ENCODE data around the gene SLC22A23. TPM values are rescaled to one million over a fixed set of nuclear protein-coding genes. Genes with fewer than 3 reads are reported as not detected.

Gene SLC22A23
- total and polyA plus RNA-seq, 8 donors: 5.9 to 241 (median 18.9) TPM

DNA sequence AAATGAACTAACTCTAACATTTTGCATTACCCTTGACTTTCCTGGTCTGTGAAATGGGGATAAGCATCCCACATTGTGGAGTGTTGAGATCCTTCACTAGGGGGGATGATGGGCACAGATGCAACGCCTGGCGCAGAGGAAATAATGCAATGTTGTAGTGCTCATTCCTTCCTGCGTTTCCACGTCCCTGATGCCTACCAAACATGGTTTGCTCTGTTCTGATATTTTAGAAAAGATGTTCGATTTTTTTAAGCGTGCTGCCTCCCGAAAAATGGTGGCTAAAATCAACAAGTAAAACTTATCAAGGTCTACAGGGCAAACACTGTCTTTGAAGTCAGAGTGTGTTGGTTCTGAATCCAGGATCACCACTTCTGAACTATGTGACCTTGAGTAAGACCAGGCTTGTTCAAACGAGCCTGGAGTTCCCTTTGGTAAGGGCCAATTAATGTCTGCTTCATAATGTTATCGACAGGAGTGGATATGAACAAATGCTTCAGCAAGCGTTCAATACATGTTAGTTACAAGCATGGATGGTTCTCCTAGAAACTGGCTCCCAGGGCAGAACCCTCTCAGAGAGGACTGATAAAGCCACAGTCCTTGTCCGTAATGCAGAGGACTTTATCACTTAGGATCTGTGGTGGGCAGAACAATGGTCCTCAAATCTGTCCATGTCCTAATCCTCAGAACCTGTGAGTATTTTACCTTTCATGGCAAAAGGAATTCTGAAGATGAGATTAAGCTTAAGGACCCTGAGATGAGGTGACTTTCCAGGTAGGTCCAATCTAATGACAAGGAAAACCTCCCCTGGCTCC is 44.7 kb downstream of the SLC22A23 start:
- Histone ChIP-seq H3K4me1 (peaks cover 0 to 39% (median 19%) of the 10 kb centered on the region in 4 donors), H3K9me3 (no peaks in the 10 kb centered on the region), H3K4me3 (no peak overlapping the region), H3K36me3 (peaks cover 0 to 22% (median 0%) of the 10 kb centered on the region in 4 donors), H3K27ac (no peak overlapping the region), H3K27me3 (no peaks in the 10 kb centered on the region)
- TF ChIP-seq POLR2A (IDR thresholded peaks at IDR 0.05): no peak
- TF ChIP-seq, protein P1, sequence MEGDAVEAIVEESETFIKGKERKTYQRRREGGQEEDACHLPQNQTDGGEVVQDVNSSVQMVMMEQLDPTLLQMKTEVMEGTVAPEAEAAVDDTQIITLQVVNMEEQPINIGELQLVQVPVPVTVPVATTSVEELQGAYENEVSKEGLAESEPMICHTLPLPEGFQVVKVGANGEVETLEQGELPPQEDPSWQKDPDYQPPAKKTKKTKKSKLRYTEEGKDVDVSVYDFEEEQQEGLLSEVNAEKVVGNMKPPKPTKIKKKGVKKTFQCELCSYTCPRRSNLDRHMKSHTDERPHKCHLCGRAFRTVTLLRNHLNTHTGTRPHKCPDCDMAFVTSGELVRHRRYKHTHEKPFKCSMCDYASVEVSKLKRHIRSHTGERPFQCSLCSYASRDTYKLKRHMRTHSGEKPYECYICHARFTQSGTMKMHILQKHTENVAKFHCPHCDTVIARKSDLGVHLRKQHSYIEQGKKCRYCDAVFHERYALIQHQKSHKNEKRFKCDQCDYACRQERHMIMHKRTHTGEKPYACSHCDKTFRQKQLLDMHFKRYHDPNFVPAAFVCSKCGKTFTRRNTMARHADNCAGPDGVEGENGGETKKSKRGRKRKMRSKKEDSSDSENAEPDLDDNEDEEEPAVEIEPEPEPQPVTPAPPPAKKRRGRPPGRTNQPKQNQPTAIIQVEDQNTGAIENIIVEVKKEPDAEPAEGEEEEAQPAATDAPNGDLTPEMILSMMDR (IDR thresholded peaks at IDR 0.05): no peak
- no peak for TF ChIP-seq EP300 (IDR thresholded peaks at IDR 0.05)
- TF ChIP-seq POLR2AphosphoS5 (IDR thresholded peaks at IDR 0.05): no peak
- 83 to 93% (median 86%) methylated on average over 11 of the region's 11 CpGs for WGBS, 5 donors
- intact Hi-C loops (cut with DNase I; ENCODE audit: low total_unique reads): no loop called here
- no peak for DNase-seq

DNA sequence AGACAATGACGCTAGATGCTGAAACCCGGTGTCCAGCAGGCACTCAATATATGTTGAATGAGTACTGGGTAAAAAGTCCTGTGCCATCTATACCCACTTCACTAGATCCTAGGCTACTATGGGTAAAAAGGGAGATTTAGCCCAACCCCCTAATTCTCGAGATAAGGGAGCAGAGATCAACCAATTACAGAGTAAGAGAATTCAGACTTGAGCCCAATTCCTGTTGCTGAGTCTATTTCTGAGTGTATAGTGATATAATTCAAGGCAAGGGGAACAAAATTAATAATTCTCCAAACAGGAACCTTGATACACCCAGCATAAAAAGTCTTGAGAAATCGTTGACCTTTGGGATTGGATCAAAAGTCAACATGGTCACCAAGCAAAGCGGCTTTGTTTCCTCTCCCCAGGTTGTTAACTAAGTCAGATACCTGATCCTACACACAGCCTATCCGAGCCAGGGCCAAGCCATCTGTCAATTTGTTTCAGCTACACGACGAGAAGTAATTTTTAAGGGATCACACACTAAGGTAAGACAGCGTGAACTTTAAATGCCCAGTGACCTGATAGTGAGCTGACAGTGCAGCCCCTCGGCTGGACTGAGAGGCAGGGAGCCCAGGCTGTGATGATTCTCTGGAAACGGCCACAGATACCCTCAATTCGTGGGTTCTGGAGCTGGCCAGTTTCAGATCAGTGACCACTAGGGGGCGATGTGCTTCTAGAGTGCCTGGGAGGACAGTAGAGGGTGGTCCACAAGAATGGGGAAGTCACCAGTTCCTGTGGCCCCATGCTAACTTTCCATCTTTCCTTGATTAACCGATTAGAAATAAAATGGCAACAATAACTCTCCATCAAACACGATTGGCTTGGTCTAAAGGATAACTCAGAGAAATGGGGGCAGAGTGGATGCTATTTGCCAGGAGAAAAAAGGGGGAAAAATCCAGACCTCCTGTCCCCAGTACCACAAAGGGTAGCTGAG is 46.2 kb downstream of the SLC22A23 start:
- DNase-seq: peak; percentile 61 to 85
- Histone ChIP-seq H3K36me3 (peaks cover 0 to 22% (median 0%) of the 10 kb centered on the region in 4 donors), H3K4me1 (peaks cover 10 to 51% (median 31%) of the 10 kb centered on the region in 4 donors), H3K27ac (peak overlapping the region; percentile 67 to 86 (median 76)), H3K9me3 (no peaks in the 10 kb centered on the region), H3K27me3 (no peaks in the 10 kb centered on the region), H3K4me3 (no peak overlapping the region)
- intact Hi-C loops (cut with DNase I; ENCODE audit: low total_unique reads): no loop called here
- 22 to 39% (median 35%) methylated on average over 15 of the region's 15 CpGs for WGBS, 5 donors
- TF ChIP-seq, protein P1 (IDR thresholded peaks at IDR 0.05): peak in 5 of 7 experiments; percentile 20 to 68 (median 64)
- TF ChIP-seq POLR2A (IDR thresholded peaks at IDR 0.05): no peak
- TF ChIP-seq EP300 (IDR thresholded peaks at IDR 0.05): no peak
- peak in 2 of 3 donors; percentile 50 to 60 for TF ChIP-seq POLR2AphosphoS5 (IDR thresholded peaks at IDR 0.05)

DNA sequence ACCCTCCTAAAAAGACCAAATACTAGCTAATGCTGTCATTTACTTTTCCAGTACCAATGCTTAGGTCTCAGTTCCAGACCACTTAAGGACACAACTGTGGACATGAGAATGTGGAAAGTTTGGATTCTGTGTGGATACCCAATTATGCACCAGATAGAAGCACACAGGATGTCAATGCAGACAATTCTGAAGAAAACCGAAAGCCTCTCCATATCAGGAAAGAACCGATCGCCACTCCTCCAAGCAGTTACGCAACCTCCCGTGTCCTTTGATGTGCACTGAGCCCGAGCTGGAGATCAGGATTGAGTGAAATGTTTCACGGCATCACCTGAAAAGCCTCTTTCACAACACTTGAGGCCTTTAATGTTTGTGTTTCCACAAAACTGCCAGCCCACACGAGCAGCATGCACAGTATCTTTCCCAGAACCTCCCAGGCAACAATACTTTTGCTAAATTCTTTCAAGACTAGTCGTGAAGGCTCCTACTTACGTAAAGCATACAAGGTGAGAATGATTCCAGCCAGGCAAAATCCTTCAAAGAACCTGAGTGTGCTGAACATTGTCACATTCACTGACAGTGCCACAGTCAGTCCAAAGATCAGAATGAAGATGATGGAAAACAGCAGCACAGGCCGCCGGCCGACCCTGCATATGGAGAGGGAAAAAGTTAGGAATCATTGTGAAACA is 47.0 kb downstream of the SLC22A23 start:
- TF ChIP-seq, protein P1 (IDR thresholded peaks at IDR 0.05): no peak
- peak in 2 of 3 donors; percentile 56 to 67 for TF ChIP-seq POLR2AphosphoS5 (IDR thresholded peaks at IDR 0.05)
- peak overlapping the region; percentile 67 to 86 (median 76) for H3K27ac ChIP-seq
- 34 to 71% (median 46%) methylated on average over 13 of the region's 13 CpGs for WGBS, 5 donors
- H3K4me1 ChIP-seq: peaks cover 12 to 52% (median 38%) of the 10 kb centered on the region in 4 donors
- no peaks in the 10 kb centered on the region for H3K27me3 ChIP-seq
- DNase-seq: peak; percentile 80 to 81
- intact Hi-C loops (cut with DNase I; ENCODE audit: low total_unique reads): no loop called here
- H3K36me3 ChIP-seq: peaks cover 0 to 14% (median 0%) of the 10 kb centered on the region in 4 donors
- H3K9me3 ChIP-seq: no peaks in the 10 kb centered on the region
- H3K4me3 ChIP-seq: no peak overlapping the region

Data from stomach (tissue), 9 donors.